Lower leg skin (tissue), 3 donors: Measurements from ENCODE around the gene ANO1.

Experiments
- CTCF ChIP-seq, 3 donors: fragments of 450-650 bp; IDR thresholded peaks; one replicate each; pipeline ENCODE4 v1.5.1; 2016; ENCODE audit warnings: antibody characterized with exemption in 3 of 3, mild to moderate bottlenecking in 3 of 3, moderate library complexity in 2 of 3
- POLR2A ChIP-seq, 2 donors: fragments of 450-650 bp; IDR thresholded peaks; one replicate each; pipeline ENCODE4 v1.6.1; 2016 to 2017; ENCODE audit warnings: antibody characterized with exemption in 2 of 2, mild to moderate bottlenecking in 1 of 2, moderate library complexity in 1 of 2

GRCh38 chr11:70113801-70114200 lies 35.7 kb downstream of the ANO1 start:
- TF ChIP-seq CTCF (IDR thresholded peaks at IDR 0.05) (no peak), POLR2A (IDR thresholded peaks at IDR 0.05) (no peak)
